Neural progenitor cell (in vitro differentiated cells): ENCODE results near the gene MSL2. TPM values are rescaled to one million over a fixed set of nuclear protein-coding genes. Genes with fewer than 3 reads are reported as not detected.
"Not testable (repeated sequence)": the region's sequence is repeated elsewhere in the genome, so short reads cannot be mapped to it uniquely, and the experiment has no call there.

ENCODE experiments used
- DNase-seq: peaks from one replicate; pipeline ENCODE4 v3.0.0-alpha.2; 2016; ENCODE audit warnings: low spot score
- H2AFZ ChIP-seq: fragments of 200-600 bp; sonication (generic); replicated peaks from 2 replicates; pipeline ENCODE4 v1.6.1; 2016; ENCODE audit warnings: antibody characterized with exemption
- H3F3A ChIP-seq: fragments of 200-600 bp; sonication (generic); 2 replicates; pipeline ENCODE4 v1.6.1; 2016; ENCODE audit warnings: antibody characterized with exemption, low read depth
- H3K27ac ChIP-seq: fragments of 200-600 bp; sonication (generic); 2 replicates; pipeline ENCODE4 v1.5.1; 2016; ENCODE audit warnings: mild to moderate bottlenecking
- H3K27me3 ChIP-seq: fragments of 200-600 bp; sonication (generic); 2 replicates; pipeline ENCODE4 v1.6.1; 2016; ENCODE audit warnings: mild to moderate bottlenecking, moderate library complexity
- H3K36me3 ChIP-seq: fragments of 200-600 bp; sonication (generic); 2 replicates; pipeline ENCODE4 v1.5.1; 2016
- H3K4me1 ChIP-seq: fragments of 200-600 bp; sonication (generic); 2 replicates; pipeline ENCODE4 v1.6.1; 2016; ENCODE audit warnings: mixed run types
- H3K4me2 ChIP-seq: fragments of 200-600 bp; sonication (generic); 2 replicates; pipeline ENCODE4 v1.6.1; 2016
- H3K4me3 ChIP-seq: fragments of 200-600 bp; sonication (generic); 2 replicates; pipeline ENCODE4 v1.5.1; 2016
- H3K79me2 ChIP-seq: fragments of 200-600 bp; sonication (generic); 2 replicates; pipeline ENCODE4 v1.6.1; 2016; ENCODE audit warnings: low read depth
- H3K9ac ChIP-seq: fragments of 200-600 bp; sonication (generic); 2 replicates; pipeline ENCODE4 v1.6.1; 2016
- H3K9me3 ChIP-seq: fragments of 200-600 bp; sonication (generic); 2 replicates; pipeline ENCODE4 v1.5.1; 2016; ENCODE audit warnings: low read depth
- H4K20me1 ChIP-seq: fragments of 200-600 bp; sonication (generic); 2 replicates; pipeline ENCODE4 v1.6.1; 2016; ENCODE audit warnings: low read depth
- H3K27ac Mint-ChIP-seq: 3 replicates; pipeline ENCODE4 v1.8.0; 2021; ENCODE audit warnings: mixed read lengths
- H3K27me3 Mint-ChIP-seq: 2 replicates; pipeline ENCODE4 v1.8.0; 2022; ENCODE audit warnings: low read depth, mild to moderate bottlenecking, inconsistent platforms, moderate library complexity, mixed read lengths; ENCODE audit not compliant: insufficient read depth
- H3K36me3 Mint-ChIP-seq: 3 replicates; pipeline ENCODE4 v1.8.0; 2021; ENCODE audit warnings: mixed read lengths
- H3K4me1 Mint-ChIP-seq: 3 replicates; pipeline ENCODE4 v1.8.0; 2021; ENCODE audit warnings: mixed read lengths
- H3K4me3 Mint-ChIP-seq: 3 replicates; pipeline ENCODE4 v1.8.0; 2021; ENCODE audit warnings: mild to moderate bottlenecking, moderate library complexity, mixed read lengths
- H3K9me3 Mint-ChIP-seq: 3 replicates; pipeline ENCODE4 v1.8.0; 2020; ENCODE audit warnings: mixed read lengths
- CTCF ChIP-seq: fragments of 200-600 bp; sonication (generic); IDR thresholded peaks from 2 replicates; pipeline ENCODE4 v1.5.1; 2017; ENCODE audit warnings: antibody characterized with exemption, mild to moderate bottlenecking
- EZH2 ChIP-seq: fragments of 200-600 bp; sonication (generic); IDR thresholded peaks from 2 replicates; pipeline ENCODE4 v1.6.1; 2017; ENCODE audit warnings: antibody characterized with exemption, mild to moderate bottlenecking, moderate library complexity
- EZH2phosphoT487 ChIP-seq: fragments of 200-600 bp; sonication (generic); IDR thresholded peaks from 2 replicates; pipeline ENCODE4 v1.6.1; 2017; ENCODE audit warnings: antibody characterized with exemption
- total RNA-seq: library from RNA; depleted of rRNA; stranded (reverse); fragments of >200 nt; gene quantifications from 2 replicates; pipeline ENCODE4 v1.2.3, GENCODE V29; 2015; ENCODE audit warnings: low replicate concordance

MSL2 gene
- total RNA-seq, 1 donor from 2014 or later: 52.9 TPM

GRCh38 chr3:136193278-136194054 is 2.7 kb downstream of the MSL2 start:
- Mint-ChIP-seq H3K36me3 (peaks cover 28% of the 10 kb centered on the region), H3K4me1 (peaks cover 37% of the 10 kb centered on the region), H3K27me3 (peaks cover 8% of the 10 kb centered on the region), H3K9me3 (peaks cover 19% of the 10 kb centered on the region), H3K27ac (no peak overlapping the region), H3K4me3 (peak overlapping the region; percentile 99)
- H3K9ac ChIP-seq: peak overlapping the region; percentile 76
- H3K27me3 ChIP-seq: no peaks in the 10 kb centered on the region
- H3F3A ChIP-seq: peaks cover 38% of the 10 kb centered on the region
- H3K9me3 ChIP-seq: peaks cover 5% of the 10 kb centered on the region
- TF ChIP-seq CTCF: no peak
- TF ChIP-seq EZH2phosphoT487: no peak
- no peak for TF ChIP-seq EZH2
- peak overlapping the region; percentile 87 for H3K4me3 ChIP-seq
- no peak overlapping the region for H2AFZ ChIP-seq
- H3K4me1 ChIP-seq: peaks cover 20% of the 10 kb centered on the region
- H3K27ac ChIP-seq: no peak overlapping the region
- peaks cover 83% of the 10 kb centered on the region for H3K79me2 ChIP-seq
- H3K4me2 ChIP-seq: peak overlapping the region; percentile 90
- H3K36me3 ChIP-seq: no peaks in the 10 kb centered on the region
- H4K20me1 ChIP-seq: peaks cover 68% of the 10 kb centered on the region
- DNase-seq: no peak

GRCh38 chr3:136192831-136193230 is 3.3 kb downstream of the MSL2 start:
- Histone ChIP-seq H3K4me1 (peaks cover 19% of the 10 kb centered on the region), H3K4me2 (peak overlapping the region; percentile 90), H2AFZ (no peak overlapping the region), H3K4me3 (peak overlapping the region; percentile 87), H3K79me2 (peaks cover 83% of the 10 kb centered on the region), H3F3A (peaks cover 32% of the 10 kb centered on the region), H3K36me3 (no peaks in the 10 kb centered on the region), H4K20me1 (peaks cover 74% of the 10 kb centered on the region), H3K27ac (no peak overlapping the region), H3K27me3 (no peaks in the 10 kb centered on the region), H3K9me3 (no peaks in the 10 kb centered on the region), H3K9ac (peak overlapping the region; percentile 76)
- Mint-ChIP-seq H3K4me1 (peaks cover 32% of the 10 kb centered on the region), H3K27me3 (peaks cover 8% of the 10 kb centered on the region), H3K36me3 (peaks cover 28% of the 10 kb centered on the region), H3K4me3 (peak overlapping the region; percentile 99), H3K9me3 (peaks cover 16% of the 10 kb centered on the region), H3K27ac (no peak overlapping the region)
- no peak for DNase-seq
- TF ChIP-seq EZH2: no peak
- no peak for TF ChIP-seq CTCF
- no peak for TF ChIP-seq EZH2phosphoT487

GRCh38 chr3:136192195-136192594 is 3.9 kb downstream of the MSL2 start:
- peaks cover 81% of the 10 kb centered on the region for H4K20me1 ChIP-seq
- H3K27ac Mint-ChIP-seq: not testable (repeated sequence)

More at GRCh38 chr3:136192195-136192594, 3.9 kb downstream of the MSL2 start:
- H3K4me3 Mint-ChIP-seq: peak overlapping the region; percentile 99
- H3K9ac ChIP-seq, H3K27me3 ChIP-seq, H3K36me3 ChIP-seq, H3K27me3 Mint-ChIP-seq, DNase-seq, H3K27ac ChIP-seq, H3K9me3 ChIP-seq, H2AFZ ChIP-seq: not testable (repeated sequence)
- H3K36me3 Mint-ChIP-seq: peaks cover 28% of the 10 kb centered on the region
- peaks cover 27% of the 10 kb centered on the region for H3K4me1 Mint-ChIP-seq
- H3K4me3 ChIP-seq: peak overlapping the region; percentile 87
- peaks cover 16% of the 10 kb centered on the region for H3K4me1 ChIP-seq
- peaks cover 25% of the 10 kb centered on the region for H3F3A ChIP-seq
- peaks cover 17% of the 10 kb centered on the region for H3K9me3 Mint-ChIP-seq
- H3K4me2 ChIP-seq: peak overlapping the region; percentile 90
- H3K79me2 ChIP-seq: peaks cover 87% of the 10 kb centered on the region
